Stimulated activated CD8-positive, alpha-beta memory T cell treated with anti-CD3 and anti-CD28 coated beads, Interleukin-15, amount 100 ng/mL, for 48 hours (primary cell): ENCODE data around the gene NFIX.

ENCODE experiments used
- DNase-seq, 2 donors: peaks; one replicate each; pipeline ENCODE4 v3.0.0-alpha.2; 2020; ENCODE audit warnings: low read depth in 2 of 2

Gene NFIX

DNA sequence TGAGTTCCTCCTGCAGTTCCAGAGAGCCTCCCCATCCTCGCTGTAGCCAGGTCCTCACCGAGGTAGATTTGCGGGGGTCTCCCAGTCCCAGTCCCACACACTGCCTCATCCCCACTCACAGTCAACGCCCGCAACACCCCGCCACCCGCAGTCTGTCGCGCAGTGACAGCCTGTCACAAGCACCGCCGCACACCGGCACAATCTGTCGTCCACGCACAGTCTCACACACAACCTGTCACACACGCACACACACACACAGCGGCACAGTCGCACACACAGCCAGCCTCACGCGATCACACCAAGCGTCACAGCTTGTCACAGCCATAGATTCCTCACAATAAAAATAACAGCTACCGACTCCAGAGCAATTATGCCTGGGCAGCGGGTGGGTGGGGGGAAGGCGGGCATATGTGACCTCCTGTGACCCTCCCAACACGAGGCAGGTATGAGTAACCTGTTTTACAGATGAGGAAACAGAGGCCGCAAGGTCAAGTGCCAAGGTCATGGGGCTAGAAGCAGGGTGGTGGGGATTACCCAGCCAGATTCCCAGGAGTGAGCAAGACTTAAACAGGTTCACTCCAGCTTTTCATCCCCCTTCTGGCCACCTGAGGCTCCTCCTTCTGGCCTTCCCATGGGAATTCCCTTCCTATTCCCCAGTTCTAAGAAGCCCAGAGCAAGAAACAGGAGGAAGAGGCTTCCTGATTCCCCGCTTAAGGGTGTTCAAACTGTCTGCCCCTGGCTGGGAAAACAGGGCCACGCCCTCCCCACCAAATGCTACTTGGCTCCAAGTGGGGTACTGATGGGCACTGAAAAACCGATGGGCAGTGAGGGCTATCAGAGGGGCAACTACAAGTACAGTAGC is 13.9 kb downstream of the NFIX start:
- no peak for DNase-seq

DNA sequence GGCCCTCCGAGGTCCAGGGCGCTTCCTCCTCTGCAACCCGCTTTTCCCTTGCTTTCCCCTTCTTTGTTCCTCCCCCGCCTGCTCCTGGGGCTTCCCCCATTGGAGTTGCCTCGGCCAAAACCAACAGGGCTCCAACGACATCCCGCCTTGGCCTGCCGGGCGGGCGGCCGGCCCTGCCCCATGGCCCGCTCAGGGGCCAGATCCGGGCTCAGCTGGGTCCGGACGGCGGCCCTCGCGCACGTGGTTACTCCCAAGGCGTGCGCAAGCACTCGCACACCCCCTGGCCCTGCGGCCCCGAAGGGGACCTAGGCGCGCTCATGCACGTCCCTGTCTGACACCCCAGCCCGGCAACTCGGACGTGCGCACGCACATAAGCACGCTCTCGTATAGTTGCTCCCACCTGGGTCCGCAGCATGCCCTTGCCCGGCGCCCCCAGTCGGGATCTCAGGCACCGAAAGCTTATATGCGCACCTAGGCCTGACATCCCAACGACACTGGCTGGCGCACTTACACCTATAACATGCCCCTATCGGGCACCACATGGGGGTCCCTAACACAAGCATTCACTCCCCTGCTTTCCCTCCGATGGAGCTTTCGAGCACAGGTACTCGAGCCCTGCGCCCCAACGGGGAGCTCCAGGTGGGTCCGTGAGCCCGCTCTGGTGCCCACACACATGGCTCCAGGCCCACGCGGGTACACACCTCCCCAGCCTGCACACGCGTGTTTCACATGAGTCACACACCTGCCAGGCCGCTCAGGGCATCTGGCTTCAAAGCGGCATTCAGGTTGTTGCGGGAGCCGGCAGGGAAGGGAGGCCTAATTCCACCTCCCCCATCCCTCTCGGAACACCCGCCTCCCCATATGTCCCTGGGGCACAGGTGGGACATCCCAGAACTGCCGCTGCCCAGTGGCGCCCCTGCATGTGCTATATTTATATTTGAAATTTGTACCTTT is 15.0 kb downstream of the NFIX start:
- no peak for DNase-seq

DNA sequence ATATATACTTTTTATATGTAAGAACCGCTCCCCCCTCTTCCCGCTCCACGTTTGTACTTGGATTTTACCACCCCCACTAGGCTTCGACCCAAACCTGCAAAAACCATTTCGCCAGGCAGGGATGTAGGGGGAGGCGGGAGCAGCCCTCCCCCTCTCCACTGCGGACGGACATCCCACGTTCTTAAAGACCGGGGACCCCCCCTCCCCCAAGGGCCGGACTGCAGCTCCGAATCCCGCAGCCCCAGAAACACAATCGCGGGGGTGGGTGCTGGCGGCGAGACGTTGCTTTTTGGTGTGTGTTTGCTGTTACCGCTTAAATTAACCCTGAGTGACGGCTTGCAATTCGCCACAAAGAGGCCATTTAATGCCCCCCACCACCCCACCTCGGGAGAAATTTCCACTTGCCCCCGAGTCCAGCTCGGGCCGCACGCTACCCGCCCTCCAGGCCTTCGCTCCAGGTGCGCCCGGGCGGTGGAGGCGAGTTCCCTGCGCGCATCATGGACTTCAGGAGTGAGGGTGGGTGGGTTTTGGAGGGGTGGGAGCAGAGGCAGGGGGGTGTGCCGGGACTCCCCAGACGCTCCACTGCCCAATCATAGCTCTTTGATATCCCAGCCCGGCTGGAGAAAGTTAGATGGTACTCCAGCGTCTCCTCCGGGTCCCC is 15.8 kb downstream of the NFIX start:
- DNase-seq, result no peak

DNA sequence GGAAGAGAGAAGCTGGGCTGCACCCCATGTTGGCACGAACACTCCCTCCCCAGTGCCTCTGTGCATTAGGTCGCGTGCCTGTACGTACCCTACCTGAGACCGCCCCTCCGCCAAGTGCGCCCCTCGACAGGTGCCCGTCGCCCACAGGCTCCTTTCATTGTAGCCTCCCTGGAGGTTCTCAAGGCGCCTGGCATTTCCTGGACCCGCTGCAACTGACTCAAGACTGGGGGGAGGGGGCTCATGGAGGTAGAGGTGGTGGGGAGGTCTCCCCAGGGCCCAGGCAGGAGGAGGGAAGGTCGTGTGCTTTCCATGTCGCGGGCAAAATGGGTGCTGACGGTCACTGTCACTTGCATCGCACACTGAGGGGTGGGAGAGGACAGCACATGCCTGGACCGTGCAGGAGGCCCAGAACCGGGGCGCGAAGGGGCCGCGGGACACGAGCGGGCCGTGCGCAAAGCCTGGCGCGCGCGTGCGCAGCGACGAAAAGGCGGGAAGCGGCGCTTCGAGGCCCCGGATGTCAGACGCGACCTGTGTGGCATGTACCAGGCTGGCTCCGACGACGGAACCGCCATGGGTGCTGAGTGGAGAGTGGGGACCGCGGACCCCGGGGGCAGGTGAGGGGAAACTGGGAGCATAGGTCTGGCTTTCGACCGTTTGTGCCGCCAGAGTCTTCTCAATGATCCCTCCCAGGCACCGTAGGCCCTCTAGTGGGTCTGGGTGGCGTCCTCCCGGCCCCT is 16.5 kb downstream of the NFIX start:
- DNase-seq, result peak in 1 of 2 donors; percentile 15

DNA sequence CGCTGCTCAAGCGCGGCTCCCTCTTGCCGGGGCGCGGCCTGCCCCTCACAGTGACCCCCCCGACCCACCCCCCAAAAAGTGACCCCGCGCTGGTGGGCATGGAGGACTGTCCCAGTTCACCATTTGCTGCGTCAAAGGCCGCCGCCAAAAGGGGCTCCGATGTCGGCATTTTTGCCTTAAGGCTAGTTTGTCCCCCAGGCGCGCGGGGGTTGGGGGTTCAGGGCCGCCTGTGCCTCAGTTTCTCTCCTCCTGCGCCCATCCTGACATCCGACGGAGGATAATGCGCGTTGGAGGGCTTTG is 17.1 kb downstream of the NFIX start:
- no peak for DNase-seq

DNA sequence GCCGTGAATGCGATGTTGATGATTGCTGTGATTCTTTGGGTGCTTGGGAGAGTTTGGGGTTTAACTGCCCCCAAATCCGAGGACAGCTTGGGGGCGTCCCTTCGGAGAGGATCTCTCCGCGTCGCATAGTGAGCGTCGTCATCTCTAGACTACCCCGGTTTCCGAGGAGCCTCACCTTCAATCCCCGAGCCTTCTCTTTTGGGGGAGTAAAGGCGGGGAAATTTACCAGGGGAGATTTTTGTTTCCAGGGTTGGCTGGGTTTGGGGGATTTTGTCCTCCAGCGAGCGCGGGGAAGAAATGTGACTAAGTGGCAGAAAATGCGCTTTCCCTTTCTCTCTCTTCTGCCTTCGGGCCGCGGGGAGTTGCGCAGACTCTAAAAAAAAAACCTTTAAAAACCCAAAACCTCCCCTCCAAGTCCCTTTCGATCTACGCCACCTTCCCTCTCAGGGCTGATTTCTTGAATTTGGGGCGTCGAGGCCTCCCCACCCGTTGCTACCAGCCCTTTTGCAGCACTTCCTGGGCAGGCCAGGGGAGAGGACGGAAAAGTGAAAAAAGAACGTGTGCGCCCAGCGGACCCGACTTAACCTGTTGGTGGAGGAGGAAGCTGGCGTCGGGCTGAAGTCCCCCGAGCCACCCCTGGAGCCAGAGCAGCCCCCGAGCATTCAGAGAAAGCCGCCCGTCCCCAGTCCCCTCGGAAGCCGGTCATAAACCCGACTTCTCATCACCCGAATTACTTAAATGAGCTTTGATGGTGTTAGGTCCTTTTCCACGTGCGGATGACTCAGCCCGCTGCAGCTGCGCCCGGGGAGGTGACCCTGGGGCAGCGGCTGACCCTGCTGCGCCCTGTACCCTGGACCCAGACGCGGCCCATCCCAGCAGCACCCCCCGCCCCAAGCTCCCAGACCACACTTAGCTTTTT is 17.7 kb downstream of the NFIX start:
- DNase-seq, result peak; percentile 14 to 20

DNA sequence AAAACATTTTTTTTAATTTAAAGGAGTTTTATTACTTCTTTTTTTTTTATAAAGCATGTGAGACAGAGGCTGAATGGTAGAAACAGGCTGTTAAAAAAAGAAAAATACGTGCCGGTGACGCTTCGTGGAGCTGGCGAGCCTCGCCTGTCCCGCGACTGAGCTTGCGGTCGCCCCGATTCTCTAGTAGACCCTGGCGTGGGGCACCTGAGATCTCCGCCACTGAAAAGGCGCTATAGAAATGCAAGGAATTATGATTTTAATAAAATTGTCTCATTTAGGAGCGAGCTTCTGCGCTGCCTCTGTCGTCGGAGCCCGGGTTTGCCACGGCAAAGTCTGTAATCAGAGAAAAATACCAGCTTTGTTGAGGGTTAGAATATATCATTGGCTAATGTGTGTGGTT is 18.4 kb downstream of the NFIX start:
- DNase-seq, result no peak

DNA sequence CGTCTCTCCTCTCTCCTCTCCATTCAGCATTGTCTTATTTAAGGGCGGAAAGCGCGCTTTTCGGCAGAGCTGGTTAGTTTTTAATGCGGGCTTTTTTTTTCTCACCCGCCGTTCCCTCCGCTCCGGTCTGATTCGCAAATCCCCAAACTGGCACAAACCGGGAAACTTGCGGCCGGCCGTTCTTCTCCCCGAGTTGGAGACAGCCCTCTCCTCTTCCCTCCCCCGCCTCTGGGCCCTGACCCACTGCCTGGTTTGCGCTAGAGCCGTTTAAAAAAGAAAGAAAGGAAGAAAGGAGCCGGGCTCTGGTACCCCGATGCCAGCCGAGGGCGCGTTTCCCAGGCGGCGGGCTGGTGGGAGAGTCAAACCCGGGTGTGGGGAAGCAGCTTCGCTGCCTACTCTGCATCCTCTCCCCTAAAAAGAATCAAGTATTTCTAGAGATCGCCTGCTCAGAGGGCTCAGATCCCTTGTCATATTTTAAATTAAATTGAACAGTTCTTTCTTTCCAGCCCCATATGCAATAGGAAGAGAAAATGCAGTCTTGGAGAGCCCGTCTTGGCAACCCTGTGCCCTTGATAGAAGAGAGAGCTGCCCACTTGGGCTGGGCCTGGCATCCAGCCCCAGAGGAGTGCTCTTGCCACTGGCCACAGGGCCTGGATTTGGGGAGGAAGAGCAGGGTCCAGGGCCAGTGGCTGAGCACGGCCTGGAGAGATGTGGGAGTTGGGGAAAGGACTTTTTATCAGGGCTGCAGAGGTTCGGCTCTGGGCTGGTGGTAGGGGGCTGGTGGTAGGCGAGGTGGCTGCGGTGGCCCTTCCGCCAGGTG is 19.0 kb downstream of the NFIX start:
- no peak for DNase-seq

DNA sequence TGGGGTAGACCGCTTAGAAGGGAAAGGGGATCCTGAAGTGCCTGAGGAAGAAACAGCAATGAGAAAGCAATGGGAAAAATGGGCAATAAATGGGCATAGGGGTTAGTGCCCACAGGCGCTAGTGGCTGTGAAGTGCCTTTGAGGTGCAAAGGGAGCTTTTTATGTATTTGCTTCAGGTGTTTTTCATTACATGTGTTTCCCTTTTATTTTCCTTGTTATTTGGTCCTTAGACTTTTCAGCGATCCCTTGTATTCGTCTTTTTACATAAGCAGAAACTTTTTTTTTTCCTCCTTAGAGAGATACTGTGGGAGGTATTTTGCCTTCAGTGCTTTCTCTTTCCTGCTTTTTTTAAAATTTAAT is 19.6 kb downstream of the NFIX start:
- DNase-seq, result no peak

DNA sequence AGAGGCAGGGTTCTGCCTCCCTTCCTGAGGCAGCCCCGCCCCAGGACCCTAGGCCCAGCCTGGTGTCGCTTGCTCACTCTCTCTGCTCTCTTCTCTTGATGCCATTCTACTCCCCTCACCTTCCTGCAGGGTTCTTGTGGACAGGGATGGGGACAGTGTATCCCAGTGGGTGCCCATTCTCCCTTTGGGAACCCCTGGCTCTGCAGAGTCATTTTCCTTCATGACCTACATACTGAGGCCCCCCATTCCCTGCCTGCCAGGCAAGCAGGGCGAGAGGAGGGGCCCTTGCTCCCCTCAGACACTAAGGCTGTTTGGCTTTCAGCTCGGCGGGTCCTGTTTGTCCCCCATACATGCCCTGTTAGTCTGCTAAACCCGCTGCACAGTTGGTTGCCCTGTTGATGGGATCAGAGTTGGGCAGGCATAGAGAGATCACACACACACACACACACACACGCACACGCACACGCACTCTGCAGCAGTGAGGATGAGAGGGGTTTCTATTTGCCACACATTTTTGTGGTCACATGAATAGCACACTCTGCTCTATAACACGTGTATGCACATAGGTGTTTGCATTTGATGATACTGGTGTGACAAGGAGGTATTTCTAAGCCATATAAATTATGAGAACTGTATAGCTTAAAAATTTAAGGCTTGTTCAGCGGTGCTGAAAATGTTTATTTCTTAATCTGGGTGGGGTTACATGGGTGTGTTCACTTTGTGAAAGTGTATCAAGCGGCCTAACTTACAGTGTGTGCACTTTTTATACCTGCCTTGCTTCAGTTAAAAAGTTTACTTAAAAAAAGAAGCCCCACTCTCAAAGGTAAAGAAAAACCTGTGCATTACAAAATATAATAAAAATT is 20.3 kb downstream of the NFIX start:
- no peak for DNase-seq

DNA sequence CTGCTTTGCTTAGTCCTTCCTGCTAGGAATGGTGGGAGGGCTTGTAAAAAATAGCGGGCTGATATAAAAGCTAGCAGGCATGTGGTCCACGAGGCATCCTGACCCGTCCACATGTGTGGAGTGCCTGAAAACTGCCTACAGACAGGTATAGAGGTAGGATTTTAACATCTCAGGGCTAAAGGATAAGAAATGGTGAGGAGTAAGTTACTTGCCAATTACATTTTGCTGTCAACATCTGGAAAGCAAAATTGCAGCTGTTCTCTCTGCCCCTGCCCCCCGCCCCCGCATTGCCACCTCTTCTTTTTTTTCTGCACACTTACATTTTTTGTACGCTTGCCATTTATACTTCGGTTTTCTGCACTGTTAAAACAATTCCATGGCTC is 21.0 kb downstream of the NFIX start:
- DNase-seq, result no peak

DNA sequence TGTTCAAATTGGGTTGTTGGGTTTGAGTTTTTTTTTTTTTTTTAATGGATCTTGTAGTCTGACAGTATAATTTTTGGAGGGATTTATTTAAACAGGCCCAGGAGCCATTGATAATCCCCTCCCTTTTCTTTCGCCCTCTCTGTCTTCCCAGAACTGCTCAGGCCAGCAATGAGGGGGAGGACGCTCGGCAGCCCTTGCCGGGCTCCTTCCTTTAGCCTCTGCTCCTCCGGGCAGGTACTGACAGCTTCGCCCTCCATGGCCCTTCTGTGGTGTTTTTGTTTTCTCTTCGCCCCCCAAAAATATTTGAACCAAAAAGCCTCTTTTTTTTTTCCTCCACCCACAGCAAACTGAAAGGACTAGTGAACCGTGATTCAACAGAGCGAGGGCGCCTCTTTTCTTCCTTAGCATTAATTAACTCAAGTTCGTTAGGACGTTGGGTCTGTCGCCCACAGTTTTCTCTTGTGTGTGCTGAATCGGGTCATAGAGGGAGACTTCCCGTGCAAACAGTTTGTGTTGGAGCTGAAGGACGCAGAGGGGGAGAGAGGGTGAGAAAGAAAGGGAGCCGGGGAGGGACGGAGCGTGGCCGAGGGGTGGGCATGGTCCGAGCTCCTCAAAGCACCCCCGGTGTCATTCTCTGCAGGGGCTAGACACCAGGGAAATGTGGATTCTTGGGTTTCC is 21.5 kb downstream of the NFIX start:
- no peak for DNase-seq

DNA sequence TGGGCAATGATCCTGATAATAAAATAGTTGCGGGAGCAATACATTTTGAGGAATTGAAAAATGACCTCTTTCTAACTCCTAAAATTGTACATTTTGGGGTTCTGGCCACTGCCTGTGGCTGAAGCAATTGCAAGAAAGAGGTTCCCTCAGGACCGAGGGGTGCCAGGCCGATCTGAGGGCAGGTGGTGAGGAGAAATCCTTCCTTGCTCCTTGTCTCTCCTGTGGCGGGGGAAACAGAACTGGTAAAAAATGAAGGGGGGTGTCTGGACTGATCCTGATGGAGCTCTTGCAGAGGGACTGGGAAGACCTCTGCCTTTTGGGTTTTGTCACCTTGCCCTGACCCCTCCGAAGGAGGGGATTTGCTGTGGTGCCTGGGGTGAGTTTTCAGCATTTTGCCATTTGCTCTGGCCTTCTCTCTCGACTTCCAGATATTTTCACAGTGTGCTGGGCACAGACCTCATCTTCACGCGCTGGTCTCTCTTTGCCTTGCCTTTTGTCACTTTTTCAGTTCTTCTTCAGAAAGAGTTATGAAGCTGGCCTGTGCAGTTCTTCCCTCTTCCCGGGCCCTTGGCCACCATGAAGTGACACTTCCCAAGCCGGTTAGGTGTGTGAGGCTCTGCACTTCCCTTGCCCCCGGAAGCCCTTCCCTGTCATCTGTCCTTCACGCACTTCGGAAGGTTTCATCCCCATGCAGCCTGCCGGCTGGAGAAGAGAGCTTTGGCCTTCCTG is 22.2 kb downstream of the NFIX start:
- DNase-seq, result no peak

DNA sequence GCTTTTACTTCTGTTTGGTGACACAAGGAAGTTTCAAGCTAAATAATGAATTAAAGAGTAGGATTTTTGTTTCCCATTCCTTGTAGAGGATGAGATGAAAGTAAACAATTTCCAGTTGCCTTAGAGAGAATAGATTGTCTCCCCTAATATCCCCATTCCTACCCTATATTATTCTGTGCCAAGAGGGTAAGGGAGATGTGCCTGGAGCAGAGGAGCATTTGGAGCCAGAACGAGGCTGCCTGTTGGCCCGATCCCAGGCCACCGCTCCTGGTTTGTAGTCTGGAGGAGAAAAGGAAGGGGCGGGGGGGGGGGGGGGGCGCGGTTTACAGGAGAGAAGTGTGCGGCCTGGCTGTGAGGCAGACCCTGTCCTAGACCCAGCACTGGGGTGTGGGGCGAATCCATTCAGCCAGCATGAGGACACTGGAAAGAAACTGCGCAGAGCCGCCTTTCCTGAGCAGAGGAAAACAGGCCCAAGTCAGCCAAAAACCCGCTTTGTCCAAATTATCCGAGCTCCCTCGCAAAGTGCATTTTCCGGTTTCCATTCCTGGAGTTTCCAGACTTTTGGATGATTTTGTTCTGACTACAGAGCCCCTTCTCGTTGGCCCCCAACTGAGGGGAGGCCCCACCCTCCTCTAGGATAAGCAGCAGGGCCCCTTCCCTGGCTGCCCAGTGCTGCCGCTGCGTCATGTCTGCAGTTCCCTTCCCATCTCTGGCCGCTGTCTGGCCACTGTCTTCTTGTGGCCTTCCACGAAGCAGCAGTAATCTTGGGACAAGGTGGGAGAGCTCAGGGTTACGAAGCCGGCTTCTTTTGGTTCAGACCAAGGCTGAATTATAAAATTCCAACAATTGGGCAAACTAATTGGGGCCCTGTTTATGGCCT is 23.0 kb downstream of the NFIX start:
- no peak for DNase-seq

DNA sequence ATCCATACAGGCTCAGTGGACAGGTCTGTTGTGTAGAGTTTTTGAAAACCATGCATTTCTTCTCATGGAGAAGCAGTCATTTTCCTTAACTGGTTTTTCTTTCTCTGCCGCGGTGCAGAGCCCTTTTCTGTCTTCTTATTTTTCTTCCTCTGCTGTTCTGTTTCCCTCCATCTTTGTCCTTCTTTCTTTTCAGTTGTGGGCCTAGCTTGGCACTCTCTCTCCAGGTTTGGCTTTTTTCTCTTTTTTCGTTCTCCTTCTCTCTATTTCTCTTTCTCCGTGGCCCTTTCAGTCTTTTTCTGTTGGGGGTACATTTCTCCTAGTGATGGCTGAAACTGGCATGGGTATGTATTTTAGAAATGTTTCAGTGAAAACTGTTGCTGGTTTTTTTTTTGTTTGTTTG is 24.1 kb downstream of the NFIX start:
- DNase-seq, result no peak

DNA sequence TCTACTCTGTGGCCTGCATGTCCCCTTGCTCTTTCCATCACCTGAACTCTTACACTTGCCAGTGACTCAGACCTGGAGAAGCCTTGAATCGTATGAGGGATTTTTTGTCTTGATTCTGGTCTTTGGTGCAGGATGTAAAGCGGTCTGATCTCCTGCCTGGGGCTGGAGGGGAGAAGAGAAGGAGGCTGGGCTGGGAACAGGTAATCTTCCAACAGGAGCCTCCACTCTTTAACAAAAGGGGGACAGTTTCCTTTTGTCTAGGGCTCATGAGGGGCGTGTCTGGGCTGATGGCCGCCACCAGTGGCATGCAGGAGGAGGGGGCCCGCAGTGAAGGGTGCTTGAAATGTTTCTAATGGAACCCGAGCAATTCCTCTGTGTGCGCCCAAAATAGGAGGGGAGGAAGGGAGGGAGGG is 24.7 kb downstream of the NFIX start:
- no peak for DNase-seq
